ENCODE data around the gene MARCHF9.

DNA sequence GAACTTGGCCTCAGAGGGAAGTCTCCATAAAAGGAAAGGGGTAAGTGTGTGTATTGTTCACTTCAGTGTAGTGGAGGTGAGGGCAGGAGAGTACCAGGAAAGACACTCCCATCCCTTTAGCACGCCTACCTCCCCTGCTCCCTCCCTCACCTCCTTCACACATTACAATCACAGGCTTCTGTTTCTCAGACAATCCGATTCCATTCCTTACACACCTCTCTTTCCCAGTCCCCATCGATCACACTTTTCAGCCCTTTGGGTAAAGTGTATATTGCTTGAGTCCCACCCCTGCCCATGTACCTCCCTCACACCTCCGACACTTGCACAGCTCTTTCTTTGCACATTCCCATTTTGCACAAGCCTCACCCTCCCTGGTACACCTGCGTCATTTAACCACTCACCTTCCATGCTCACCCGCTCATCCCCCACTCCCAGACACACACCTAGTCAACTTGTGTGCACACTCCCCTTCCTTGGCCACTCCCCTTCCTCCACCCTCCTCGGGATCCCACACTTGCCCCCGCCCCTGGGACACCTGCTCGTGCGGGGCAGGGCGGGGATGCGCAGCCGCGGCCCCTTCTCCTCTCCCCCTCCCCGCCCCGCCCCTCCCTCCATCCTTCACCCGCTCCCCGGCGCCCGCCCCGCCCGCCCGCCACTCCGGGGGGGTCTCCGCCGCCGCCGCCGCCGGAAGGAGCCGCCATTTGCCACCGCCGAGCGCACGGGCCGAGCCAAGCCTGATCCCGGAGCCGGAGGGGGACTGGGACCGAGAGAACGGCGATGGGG is at the start of gene MARCHF9:
- TF ChIP-seq POLR2A (IDR thresholded peaks at IDR 0.05) (peak; percentile 19), POLR2AphosphoS5 (IDR thresholded peaks at IDR 0.05) (peak; percentile 34)

Measured in prostate gland (tissue), 1 donor.